ENCODE data around the gene MRPL52.
"Not testable (repeated sequence)": the region's sequence is repeated elsewhere in the genome, so short reads cannot be mapped to it uniquely, and the experiment has no call there.

MRPL52 gene

DNA sequence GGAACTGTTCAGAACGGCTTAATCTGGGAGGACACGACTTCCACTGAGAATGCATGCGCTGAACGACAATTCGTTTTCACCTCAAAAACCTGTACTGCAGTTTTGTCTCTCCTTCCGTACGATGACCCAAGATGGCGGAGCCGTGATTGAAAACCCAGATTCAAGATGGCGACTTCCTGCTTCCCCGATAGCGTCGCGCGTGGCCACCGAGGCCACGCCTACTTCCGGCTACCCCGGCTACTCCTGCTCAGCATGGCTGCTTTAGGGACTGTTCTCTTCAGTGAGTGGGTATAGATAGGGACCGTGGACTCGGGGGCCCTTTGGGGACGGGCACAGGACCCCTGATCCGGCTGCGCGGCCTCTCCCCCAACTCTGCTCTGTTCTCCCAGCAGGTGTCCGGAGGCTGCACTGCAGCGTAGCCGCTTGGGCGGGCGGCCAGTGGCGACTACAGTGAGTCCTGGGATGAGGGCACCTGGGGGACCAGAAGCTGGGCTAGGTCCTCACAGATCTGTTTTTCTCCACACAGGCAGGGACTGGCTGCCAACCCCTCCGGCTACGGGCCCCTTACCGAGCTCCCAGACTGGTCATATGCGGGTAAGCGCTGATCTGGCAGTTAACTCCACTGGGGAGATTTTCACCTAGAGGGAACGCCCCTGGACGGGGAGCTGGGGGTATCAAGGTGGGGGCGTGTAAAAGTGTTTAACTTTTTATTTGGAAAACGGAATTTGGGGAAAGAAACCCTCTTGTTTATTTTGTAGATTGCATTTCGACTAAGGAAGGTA lies at the start of gene MRPL52:
Gene MRPL52 (plus strand): TSS at position 227 of the 782 bp plus-strand sequence. CDS start 26 bp downstream, at position 253.
- DNase-seq, result peak; percentile 94

- DNase-seq, result no peak
Measured at GRCh38 chr14:22780105-22780679, 49.5 kb upstream of the MRPL52 start.

DNA sequence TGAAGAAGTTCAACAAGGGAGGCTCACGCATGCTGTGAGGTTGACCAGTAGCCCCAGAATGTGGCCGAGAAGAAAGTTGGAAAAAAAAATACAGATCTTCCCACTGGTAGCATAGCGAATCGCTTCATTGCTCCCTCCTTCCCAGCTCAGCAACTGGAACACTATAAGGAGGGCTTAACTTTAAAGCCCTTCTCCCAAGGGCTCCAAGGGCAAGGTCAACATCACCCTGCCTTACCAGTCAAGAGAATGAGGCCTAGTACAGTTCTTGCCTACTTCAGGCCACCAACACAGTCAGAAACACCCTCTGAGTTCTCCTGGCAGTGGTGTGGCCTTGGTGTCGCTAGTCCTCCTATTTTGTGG lies 48.8 kb upstream of the MRPL52 start:
- DNase-seq, result no peak

DNA sequence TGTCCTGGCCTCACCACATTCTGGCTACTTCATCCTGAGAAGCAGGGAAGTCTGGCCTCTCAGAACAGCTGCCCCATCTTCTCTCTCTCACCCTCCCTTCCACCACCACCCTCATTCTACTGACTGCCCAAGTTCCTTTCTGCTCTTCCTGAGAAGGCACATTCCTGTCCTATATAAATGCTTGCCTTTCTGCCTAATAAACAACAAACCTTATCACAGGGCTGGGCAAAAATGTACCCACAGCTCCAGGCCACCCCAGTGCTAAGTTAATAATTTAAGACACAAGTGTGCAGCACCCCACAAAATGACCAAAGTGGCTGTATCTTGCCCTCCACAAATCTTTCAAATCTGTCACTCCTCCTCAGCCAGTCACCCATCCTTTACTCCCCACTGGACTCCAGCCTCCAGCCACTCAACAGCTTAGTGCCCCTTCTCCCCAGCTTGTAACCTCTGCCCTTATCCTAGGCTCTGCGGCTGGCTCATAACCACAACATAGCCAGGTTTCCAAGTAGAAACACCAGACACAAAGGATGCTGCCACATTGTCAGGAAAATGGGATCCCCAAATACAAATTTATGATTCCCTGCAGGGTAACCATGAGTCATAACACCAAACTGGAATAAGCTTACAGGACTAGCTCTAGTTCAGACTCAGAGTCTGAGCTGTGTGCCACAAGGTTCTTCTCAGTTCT lies 48.2 kb upstream of the MRPL52 start:
- DNase-seq, result no peak

- DNase-seq, result no peak
Measured at GRCh38 chr14:22786685-22787084, 43.0 kb upstream of the MRPL52 start.

- no peak for DNase-seq
Measured at GRCh38 chr14:22791301-22791700, 38.4 kb upstream of the MRPL52 start.

DNA sequence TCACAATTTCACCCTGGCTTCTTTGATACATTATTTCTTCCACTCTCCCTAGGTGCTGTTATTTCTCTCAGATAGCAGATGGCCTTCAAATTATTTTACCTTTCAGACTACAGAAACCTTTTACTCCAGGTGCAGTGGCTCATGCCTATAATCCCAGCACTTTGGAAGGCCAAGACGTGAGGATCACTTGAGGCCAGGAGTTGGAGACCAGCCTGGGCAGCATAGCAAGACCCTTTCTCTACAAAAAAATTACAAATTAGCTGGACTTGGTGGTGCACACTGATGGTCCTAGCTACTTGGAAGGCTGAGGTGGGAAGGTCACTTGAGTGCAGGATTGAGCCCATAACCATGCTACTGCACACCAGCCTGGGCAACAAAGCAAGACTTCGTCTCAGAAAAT lies 37.5 kb upstream of the MRPL52 start:
- no peak for DNase-seq

DNA sequence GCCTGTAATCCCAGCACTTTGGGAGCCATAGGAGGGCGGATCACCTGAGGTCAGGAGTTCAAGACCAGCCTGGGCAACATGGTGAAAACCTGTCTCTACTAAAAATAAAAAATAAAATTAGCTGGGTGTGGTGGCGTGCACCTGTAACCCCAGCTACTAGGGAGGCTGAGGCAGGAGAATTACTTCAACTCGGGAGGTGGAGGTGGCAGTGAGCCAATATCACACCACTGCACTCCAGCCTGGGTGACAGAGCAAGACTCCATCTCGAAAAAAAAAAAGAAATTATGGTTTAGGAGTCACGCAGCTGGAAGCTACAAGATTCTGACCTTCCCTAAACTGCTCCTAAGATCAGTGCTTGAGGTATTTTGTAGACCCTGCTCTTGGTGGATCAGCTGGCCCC lies 36.1 kb upstream of the MRPL52 start:
- DNase-seq, result not testable (repeated sequence)

DNA sequence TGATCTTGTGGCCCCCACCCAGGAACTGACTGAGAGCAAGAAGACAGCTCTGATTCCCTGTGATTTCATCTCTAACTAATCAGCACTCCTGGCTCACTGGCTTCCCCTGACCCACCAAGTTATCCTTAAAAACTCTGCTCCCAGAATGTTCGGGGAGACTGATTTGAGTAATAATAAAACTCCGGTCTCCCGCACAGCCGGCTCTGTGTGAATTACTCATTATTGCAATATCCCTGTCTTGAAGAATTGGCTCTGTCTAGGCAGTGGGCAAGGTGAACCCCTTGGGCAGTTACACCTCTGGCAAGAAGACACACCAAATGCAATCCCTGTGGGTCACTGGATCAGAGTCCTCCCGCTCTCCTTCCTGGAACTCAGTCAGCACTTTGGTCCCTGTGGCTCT lies 35.7 kb upstream of the MRPL52 start:
- DNase-seq, result no peak

GRCh38 chr14:22794551-22794951 lies 35.1 kb upstream of the MRPL52 start:
- no peak for DNase-seq

DNA sequence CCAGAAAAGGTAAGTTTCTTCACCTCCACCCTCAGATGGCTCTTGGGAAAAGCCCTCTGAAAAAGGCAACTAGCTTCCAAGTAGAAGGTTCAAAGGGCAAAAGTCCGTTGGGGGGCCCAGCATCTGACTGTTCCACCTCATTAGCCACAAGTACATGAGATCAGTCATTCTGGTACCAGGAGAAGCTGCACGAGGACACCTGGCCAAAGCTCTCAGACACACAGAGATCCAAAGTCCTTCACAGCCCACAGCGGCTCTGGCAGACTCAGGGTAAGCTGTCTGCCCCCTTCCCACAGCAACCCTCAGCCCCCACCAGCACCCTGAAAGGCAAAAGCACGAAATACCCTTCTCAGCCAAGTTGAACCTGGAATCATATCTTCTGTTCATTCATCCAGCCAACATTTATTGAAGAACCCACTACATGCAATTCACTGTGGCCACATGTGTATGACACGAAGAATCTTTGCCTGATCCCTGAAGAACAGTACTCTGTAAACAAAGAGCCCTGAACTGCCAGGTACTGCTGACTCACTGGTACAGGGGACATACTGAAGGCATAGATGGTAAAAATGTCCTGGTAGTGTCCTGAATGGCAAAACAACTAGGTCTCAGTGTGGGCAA lies 33.5 kb upstream of the MRPL52 start:
- DNase-seq, result no peak

DNA sequence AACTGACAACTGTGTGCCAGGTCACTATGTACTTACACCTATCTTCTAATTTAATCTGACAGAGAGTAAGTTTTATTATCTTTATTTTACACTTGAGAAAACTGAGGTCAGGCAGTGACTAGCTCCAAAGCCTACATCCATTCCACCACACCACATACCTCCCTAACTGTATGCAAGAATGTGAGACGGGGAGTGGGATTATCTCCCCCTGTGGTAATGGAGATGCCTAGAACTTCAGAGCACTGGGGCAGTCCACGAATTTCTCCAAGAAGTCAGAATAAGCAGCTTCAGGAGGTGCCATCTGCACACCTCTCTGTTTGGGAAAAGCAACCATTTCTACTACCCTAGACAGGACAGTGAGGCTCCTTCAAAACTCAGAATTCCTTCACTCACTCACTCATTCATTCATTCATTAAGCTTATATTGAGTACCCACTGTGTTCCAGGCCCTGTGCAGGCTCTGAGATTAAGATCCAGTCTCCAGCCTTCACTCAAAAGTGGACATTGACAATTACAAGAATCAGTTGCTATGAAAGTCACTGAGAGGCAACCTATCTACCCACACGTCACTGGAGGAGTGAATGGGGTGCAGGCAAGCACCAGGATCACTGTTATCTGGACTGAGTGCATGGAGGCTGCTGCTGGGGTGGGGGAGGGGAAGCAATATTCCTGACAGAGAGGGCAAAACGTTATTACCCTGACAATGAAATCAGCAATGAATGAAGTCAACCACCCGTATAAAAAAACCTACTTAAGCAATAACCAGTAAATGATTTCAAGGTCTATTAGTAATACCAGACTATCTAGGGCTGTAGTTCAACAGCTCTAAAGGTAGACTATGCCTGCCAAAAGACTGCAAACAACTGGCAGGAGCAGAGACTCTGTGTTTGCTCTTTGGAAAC lies 32.4 kb upstream of the MRPL52 start:
- DNase-seq, result no peak

DNA sequence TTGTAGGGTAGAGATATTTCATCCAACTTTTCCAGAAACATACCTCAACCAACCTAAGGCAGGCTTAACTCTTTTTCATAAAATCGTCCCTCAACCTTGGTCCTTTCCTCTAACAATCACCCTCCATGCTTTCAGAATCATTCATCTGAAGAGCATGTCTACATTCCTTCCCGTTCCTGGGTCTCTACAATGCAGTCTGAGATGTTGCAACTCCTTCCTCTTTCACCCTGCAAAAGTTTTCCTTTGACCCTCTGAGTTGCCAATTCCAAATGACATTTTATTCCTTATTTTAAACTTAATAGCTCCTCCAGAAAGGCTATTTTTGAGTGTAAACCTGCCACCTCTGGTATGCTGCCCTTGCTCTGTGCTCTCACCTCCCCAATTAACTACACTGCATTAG lies 31.2 kb upstream of the MRPL52 start:
- no peak for DNase-seq

GRCh38 chr14:22800346-22800745 lies 29.3 kb upstream of the MRPL52 start:
- DNase-seq, result no peak

DNA sequence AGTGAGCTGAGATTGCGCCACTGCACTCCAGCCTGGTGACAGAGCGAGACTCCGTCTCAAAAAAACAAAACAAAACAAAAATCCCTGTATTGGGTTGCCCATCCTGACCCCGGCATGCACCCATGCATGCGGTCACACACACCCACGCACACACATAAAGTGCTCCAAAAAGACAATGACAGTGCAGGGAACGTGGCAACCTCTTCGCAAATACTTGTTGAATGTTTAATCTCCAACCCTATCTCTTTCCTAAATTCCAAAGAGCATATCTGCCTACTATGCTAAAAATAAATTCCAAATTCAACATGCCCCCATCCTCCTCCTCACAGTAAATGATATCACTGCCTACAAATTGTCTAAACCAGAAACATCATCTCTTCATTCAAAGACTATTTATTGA lies 28.0 kb upstream of the MRPL52 start:
- DNase-seq, result no peak

DNA sequence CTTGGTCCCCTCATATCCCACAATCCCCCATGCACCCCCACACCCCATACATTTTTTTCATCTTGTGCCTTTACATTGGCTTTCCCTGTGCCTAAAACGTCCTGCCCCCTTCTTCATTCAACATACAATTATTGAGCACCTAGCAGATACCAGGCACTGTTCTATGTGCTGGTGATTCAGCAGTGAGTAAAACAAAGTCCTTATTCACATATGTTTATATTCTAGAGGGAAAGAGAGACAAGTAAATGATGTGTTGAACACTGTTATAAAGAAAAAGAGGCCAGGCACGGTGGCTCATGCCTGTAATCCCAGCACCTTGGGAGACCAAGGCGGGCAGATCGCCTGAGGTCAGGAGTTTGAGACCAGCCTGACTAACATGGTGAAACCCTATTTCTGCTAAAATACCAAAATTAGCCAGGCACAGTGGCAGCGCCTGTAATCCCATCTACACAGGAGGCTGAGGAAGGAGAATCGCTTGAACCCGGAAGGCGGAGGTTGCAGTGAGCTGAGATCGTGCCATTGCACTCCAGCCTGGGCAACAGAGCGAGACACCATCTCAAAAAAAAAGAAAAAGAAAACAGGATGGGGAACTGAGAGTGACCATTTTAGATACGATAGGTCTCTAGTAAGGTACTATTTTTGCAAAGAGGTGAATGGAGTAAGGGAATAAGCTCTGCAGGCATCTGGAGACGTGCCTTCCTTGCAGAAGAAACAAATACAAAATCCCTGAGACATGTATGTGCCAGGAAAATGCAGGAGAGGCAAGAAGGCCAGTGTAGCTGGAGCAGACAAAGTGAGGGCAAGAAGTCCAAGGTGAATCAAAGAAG lies 26.6 kb upstream of the MRPL52 start:
- no peak for DNase-seq

- no peak for DNase-seq
Measured at GRCh38 chr14:22803687-22803974, 26.1 kb upstream of the MRPL52 start.

- DNase-seq, result not testable (repeated sequence)
Measured at GRCh38 chr14:22805235-22805634, 24.5 kb upstream of the MRPL52 start.

DNA sequence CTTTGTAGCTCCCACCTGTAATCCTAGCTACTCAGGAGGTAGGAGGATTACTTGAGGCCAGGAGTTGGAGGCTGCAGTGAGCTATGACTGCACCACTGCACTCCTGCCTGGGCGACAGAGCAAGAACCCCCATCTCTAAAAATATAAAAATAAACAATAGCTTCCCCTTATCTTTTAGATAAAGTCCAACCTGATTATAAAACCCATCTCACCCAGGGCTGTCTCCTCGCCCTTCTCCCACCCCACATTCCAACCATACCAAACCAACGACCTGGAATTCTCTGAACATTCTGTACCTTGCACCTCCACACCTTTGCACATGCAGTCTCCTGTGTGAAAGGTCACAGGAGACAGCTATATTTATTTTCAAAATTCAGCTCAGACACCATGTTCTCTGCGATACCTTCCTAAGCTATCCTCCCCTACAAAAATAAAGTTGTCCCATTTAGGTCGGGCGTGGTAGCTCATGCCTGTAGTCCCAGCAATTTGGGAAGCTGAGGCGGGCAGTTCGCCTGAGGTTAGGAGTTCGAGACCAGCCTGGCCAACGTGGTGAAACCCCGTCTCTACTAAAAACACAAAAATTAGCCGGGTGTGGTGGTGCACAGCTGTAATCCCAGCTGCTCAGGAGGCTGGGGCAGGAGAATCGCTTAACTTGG lies 22.1 kb upstream of the MRPL52 start:
- DNase-seq, result no peak

DNA sequence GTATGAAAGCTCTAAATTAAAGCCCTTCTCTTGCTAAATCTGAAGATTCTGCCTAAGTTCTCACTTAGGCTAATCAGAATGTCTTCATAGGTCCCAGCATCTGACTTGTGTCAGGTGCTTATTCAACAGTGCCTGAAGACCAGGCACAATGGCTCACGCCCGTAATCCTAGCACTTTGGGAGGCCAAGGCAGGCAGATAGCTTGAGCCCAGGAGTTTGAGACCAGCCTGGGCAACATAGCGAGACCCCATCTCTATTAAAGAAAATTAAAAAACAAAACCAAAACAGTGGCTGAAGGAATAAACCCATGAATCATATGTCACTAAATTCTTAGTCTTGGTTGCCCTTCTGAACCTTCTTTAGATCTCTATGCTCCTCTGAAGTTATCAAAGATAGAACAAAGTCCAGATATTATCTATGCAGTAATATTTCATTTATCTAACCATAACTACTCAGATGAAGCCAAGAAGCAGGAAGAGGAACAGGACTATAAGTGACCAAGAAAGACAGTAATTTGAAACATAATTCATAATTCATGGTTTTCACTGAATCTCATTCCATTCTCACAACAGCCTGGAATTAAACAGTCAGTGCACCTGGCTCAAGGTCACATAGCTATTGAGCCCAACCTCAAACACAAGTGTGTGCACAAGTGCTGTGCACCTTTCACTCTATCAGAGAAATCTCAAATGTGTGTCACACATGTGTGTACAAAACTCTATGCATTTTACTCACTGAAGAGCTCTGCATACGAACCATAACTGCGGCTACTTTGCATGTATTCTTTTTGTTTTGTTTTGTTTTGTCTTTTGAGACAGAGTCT lies 21.1 kb upstream of the MRPL52 start:
- DNase-seq, result no peak

DNA sequence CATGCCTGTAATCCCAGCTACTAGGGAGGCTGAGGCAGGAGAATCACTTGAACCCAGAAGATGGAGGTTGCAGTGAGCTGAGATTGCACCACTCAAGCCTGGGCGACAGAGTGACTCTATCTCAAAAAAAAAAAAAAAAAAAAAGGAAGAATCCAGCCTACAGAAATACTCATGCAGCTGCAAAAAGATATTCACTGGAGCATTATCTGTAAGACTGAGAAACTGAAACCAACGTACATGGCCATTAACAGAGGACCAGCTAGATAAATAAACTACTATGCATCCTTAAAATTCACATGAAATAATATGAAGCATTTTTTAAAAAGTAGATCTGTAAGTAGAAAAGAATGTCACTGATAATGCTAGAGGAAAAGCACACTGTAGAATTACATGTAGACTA lies 18.0 kb upstream of the MRPL52 start:
- DNase-seq, result no peak
